Amniotic stem cell (primary cell): ENCODE measurements around the gene RPL31.
"Not testable (repeated sequence)": the region's sequence is repeated elsewhere in the genome, so short reads cannot be mapped to it uniquely, and the experiment has no call there.

ENCODE experiments used
- DNase-seq: peaks from one replicate; lab custom pipeline; 2025; lab: John Stamatoyannopoulos, UW

RPL31 gene

GRCh38 chr2:101026253-101026701 lies 24.2 kb downstream of the RPL31 start:
- DNase-seq, result no peak

- DNase-seq, result no peak
These were observed 24.9 kb downstream of the RPL31 start for GRCh38 chr2:101026923-101027469.

- DNase-seq, result no peak
These were observed 25.8 kb downstream of the RPL31 start for GRCh38 chr2:101027852-101028251.

- DNase-seq, result no peak
These were observed 28.9 kb downstream of the RPL31 start for GRCh38 chr2:101030866-101031554.

GRCh38 chr2:101032084-101032776 lies 30.1 kb downstream of the RPL31 start:
- DNase-seq, result no peak

GRCh38 chr2:101036562-101036961 lies 34.5 kb downstream of the RPL31 start:
- DNase-seq, result peak; percentile 10

GRCh38 chr2:101037161-101037755 lies 35.2 kb downstream of the RPL31 start:
- DNase-seq, result no peak

GRCh38 chr2:101038455-101039255 lies 36.6 kb downstream of the RPL31 start:
- DNase-seq, result no peak

GRCh38 chr2:101040072-101040471 lies 38.0 kb downstream of the RPL31 start:
- no peak for DNase-seq

GRCh38 chr2:101040761-101041160 lies 38.7 kb downstream of the RPL31 start:
- no peak for DNase-seq

GRCh38 chr2:101041413-101041812 lies 39.3 kb downstream of the RPL31 start:
- DNase-seq, result no peak

GRCh38 chr2:101045330-101045729 lies 43.2 kb downstream of the RPL31 start:
- no peak for DNase-seq

GRCh38 chr2:101047075-101047766 lies 45.1 kb downstream of the RPL31 start:
- no peak for DNase-seq

- no peak for DNase-seq
These were observed 45.7 kb downstream of the RPL31 start for GRCh38 chr2:101047774-101048173.

GRCh38 chr2:101048756-101049155 lies 46.7 kb downstream of the RPL31 start:
- no peak for DNase-seq

- DNase-seq, result not testable (repeated sequence)
These were observed 48.8 kb downstream of the RPL31 start for GRCh38 chr2:101050886-101051285.

- DNase-seq, result no peak
These were observed 50.1 kb downstream of the RPL31 start for GRCh38 chr2:101052147-101052546.

GRCh38 chr2:101053117-101053516 lies 51.0 kb downstream of the RPL31 start:
- DNase-seq, result no peak
